GM21619 (cell line): Measurements from ENCODE around the gene CIP2A.

Experiments
- ATAC-seq: cut with Tn5 transposase; IDR thresholded peaks from one replicate; pipeline ENCODE4 v1.9.1; 2021; ENCODE audit not compliant: unreplicated experiment

The CIP2A gene

DNA sequence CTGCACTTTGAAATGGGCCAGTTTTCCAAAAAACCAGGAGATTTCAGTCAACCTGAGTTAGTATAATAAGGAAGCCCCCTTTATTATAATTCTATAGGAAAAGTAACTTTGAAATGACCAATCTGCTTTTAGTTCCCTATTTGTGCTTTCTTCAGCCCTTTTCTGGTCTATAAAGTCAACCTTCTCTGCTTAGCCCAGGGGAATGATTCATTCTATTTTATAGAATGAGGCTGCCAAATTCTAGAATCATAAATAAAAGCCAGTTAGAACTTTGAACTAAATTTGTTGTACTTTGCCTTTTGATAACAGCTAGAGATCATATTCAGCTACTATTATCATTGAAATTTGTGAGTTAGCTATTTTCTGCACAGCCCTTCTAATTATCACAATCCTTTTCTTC is 24.7 kb downstream of the CIP2A start:
- no peak for ATAC-seq

GRCh38 chr3:108562565-108562964 is 26.7 kb downstream of the CIP2A start:
- ATAC-seq: no peak

DNA sequence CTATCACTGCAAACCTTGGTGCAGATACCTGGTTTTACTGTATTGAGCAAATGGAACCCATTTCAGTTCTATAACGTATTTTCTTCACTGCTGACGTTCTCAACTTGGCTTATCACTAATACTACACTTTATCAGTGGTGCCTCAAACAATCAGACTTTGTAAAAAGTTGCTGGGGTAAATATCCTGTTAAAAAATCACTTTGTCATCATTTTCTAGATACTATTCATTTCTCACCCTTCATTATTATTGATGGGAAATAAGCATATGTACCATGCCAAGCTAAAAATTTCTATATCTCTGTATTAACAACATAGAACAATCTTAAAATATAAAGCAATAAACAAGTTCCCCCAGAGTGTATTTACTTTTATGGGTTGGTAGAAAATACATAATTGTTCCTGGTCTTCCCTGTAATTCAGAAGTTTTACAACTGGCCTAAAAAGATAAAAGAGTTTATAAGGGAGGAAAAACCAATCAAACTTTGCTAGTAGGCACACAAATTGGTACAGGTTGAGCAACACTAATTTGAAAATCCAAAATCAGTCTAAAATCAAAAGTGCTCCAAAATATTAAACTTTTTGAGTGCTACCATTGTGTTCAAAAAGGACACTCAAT is 33.2 kb downstream of the CIP2A start:
- ATAC-seq: no peak

DNA sequence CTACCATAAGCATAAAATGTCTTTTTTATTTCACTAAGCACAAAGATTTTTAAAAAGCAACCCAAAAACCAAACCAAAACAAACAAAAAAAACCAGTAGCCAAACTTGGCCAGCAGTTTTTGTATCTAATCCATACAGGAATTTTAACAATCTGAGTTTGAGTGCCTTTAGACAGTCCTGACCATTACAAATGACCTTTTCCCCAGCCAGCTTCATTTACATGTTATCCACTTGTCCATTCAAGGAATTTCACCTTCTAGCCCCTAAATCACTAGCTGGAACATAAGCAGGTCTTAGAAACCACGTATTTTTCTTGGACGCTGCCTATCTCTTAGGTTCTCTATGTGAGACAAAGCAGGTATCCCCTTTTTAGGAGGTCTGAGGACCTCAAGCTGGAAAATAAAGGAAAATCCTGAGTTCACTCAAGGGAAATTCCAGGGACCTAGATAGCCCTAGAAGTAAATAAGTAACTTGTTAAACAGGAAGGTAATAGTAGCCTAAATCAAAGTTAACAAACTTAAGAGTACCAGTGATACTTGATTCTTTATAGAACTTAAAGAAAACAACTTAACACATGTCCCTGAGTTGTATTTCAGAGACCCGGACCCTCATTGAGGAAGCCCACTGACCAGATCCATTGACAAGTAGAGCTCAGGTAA is 34.2 kb downstream of the CIP2A start:
- ATAC-seq: no peak

- ATAC-seq: no peak
Observed at GRCh38 chr3:108554229-108554628, 35.0 kb downstream of the CIP2A start.

DNA sequence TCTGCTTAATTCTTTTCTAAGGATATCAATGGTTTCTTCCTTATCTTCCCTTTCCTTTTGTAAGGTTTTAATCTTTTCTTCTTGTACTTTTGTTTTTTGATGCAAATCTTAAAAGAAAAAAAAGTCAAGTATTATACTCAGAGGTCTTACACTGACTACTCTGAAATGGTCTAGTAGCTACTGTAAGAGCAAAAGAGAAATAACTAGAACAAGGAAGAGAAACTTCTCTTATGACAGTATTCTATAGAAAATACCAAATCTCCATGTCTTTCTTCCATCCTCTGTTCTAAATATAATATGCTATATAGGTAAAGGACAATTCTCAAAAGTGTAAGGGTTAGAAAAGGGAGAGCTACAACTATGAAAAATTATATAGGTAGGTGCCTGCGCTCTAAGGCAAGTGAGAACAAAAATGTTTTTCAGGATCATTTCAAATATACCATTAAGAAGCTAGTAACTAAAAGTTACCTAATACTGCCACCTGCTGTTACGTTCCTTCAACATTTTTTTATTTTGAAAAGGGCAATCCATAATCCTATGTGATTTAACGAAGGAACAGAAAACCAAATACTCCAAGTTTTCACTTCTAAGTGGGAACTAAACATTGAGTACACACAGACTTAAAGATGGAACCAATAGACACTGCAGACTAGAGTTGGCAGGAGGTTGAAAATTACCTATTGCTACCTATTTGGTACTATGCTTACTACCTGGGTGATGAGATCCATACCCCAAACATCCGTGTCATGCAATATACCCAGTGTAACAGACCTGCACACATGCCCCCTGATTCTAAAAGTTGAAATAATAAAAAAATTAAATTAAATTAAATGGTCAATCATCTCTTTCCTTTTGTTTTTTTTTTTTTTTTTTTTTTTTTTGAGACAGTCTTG is 36.7 kb downstream of the CIP2A start:
- no peak for ATAC-seq

GRCh38 chr3:108548886-108549285 is 40.4 kb downstream of the CIP2A start:
- no peak for ATAC-seq

DNA sequence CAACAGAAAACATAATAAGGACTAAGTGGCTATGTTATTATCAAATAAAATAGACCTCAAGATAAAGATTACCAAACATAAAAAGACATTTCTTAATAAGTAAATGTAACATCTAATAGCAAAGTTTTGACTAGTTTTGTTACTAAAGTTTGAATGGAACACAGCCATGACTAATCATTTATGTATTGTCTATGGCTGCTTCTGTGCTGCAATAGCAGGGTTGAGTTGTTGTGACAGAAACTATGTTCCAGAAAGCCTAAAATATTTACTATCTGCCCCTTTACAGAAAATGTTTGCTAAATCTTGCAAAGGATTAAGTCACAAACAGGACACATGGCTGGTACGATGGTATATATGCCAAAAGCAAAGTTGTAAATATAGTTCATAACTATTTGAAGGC is 40.9 kb downstream of the CIP2A start:
- ATAC-seq: no peak

GRCh38 chr3:108546692-108547091 is 42.5 kb downstream of the CIP2A start:
- ATAC-seq: peak; percentile 65

DNA sequence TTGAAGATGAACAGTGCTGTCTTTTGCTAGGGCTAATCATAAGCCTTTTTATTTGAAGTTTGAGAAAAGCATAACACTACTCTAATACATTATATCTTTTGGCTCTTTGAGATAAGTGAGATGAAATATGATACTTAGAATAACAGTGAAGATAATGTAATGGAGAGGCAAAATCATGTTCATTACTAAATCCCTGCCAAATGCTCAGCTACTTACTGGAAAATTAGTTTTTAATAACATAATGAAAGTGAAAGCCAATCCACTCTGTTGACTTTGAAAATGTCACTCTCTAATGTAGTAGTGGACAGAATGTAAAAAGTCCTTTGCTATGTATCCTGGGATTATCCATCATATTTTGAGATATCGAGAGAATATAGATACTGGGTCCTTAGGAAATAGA is 43.0 kb downstream of the CIP2A start:
- peak; percentile 46 for ATAC-seq

- ATAC-seq: no peak
Observed at GRCh38 chr3:108538083-108538482, 51.2 kb downstream of the CIP2A start.

DNA sequence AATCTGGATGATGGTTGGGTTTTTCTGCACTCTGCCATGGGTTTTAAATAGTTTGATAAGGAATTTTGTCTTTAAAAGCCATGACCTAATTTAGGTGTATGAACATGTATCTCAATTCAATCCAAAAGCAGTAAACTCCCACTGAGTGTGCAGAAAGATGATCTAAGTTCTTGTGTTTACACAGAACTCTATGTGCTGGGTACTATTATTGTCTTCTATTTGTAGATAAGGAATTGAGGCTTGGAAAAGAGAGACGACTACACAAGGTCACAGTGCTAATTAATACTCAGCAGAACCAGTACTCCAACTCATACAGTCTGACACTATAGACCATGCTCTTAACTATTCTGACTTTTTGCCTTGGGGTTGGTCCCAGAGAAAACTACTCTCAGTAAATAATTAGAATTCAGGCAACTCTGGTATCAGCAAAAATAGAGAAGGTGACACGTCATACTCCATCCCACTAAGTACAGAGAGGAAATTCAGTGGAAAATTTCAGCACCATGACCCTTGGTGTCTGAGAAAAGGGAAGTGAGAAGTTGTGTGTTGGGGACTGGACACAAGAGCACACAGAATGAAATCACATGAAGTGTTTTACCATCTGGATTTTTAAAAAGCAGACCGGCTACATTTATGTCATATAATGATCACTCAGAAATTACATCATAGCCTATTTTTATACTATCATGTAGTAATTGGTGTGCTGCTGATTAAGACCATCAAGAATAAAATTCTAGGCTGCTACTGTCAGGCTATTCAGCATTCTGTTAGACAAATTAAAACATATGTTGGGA is 60.6 kb downstream of the CIP2A start:
- peak; percentile 98 for ATAC-seq

- ATAC-seq: no peak
Observed at GRCh38 chr3:108527817-108528216, 61.4 kb downstream of the CIP2A start.

DNA sequence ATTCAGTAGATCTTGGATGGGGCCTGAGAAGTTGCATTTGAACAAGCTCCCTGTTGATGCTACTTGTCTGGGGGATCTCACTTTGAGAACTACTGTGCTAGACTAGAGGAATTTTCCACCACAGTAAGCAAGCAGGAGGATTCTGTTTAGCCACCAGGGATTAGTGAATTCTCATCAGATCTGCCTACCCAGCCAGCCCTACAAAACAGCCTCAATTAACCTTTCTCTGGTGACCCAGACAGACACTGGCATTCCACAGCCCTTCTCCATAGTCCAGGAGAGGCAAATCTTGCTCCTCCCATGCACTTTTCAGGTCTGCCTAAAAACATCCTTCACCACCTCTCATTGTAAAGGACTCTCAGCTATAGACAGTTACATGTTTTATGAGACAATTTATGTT is 62.1 kb downstream of the CIP2A start:
- no peak for ATAC-seq

DNA sequence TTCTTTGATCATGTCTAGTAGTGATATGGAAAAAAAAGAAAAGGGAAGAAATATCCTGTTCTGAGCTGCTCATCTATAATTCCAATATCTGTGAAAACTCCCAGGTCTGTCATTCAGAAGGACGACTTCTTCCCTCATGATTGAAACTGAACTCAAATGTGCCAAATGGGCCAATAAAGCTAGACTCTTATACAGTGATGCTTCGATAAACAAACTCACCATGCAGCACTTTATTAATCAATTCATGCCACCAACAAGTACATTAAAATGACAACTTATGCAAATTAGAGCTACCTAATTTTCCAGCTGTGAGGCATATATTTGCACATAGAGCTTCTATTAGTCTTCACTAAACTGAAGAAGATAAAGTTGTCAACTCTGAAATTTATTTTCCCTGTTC is 63.3 kb downstream of the CIP2A start:
- no peak for ATAC-seq

DNA sequence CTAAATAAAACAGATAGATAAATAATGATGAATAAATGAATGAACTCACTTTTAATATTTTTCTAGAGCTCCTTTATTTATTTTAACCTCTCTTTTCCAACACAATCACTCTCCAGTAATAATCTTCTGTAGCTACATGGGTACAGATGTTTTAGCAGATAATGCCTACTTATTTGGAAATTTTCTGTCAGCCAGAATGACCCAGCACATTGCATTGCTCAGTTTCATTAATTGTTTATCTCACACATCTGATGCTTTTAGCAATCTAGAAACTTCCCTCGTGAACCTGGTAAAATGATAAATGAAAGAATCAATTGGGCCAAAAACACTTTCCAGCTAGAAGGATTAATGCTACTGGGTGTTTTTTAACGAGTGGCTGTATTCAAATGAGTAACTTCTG is 64.0 kb downstream of the CIP2A start:
- no peak for ATAC-seq

- no peak for ATAC-seq
Observed at GRCh38 chr3:108524537-108524936, 64.7 kb downstream of the CIP2A start.

DNA sequence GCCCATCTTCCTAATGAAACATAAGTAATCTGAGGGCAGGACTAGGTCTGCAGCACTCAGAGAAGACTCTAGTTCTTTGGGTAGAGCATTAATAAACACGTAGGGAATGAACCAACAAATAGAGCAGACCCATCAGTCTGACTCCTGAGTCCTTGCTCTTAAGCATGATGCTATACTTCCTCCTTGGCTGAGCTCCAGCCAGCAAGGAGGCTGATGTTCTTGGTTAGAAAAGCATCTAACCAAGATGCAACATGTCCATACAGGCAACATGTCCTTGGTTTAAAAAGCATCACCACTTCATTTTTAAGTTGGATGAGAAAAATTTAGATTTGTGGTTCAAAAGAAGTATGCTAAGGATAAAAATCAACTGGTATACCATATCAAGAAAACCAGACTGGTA is 70.3 kb downstream of the CIP2A start:
- ATAC-seq: no peak

GRCh38 chr3:108516881-108517280 is 72.4 kb downstream of the CIP2A start:
- no peak for ATAC-seq

DNA sequence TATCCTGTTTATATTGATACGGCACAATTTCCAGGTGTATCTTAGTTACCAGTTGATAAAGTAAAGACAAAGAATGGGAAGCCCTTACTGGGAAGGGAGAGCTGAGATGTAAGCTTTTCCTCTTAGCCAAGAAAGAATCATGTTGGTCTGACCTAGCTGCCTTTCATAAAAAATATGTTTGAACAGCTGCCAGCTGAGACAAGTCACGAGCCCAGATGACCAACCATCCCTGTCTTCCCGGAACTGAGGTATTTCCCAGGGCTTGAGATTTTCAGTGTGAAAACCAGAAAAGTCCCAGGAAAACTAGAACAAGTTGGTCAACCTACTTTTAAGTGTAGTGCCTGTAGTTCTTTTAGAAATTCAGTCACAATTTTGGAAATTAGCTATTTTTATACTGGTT is 75.3 kb downstream of the CIP2A start:
- no peak for ATAC-seq

DNA sequence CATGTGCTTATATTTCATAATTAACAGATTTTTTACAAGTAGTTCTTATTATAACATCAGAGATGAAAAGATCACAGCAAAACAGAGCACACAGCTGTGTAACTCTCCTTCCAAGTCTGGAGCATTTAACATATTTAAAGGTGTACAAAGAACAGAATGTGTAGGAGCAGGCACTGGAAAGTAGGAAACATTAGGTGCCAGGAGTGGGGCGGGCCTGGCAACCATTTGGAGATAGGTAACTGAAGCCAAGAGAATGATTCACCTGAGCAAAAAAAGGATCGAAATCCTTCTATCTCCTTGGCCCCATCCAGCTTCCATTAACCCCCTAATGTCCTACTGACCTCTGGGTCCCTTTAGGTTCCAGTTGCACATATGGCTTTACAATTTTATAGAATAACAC is 76.6 kb downstream of the CIP2A start:
- no peak for ATAC-seq
